ENCODE measurements around the gene SPTBN1.

The SPTBN1 gene

GRCh38 chr2:54422072-54422581 is 34.0 kb upstream of the SPTBN1 start:
- TF ChIP-seq TSHZ2 (CRISPR knock-in tag; IDR thresholded peaks at IDR 0.05) (no peak), CSRNP3 (CRISPR knock-in tag; IDR thresholded peaks at IDR 0.05) (no peak), SNAI2 (CRISPR knock-in tag; IDR thresholded peaks at IDR 0.05) (no peak), CSDC2 (CRISPR knock-in tag; IDR thresholded peaks at IDR 0.05) (no peak), TCF4 (CRISPR knock-in tag; IDR thresholded peaks at IDR 0.05; ENCODE audit: borderline replicate concordance) (no peak), GLIS3 (CRISPR knock-in tag; IDR thresholded peaks at IDR 0.05) (no peak), PPARA (CRISPR knock-in tag; IDR thresholded peaks at IDR 0.05; ENCODE audit: borderline replicate concordance) (no peak), TOX (CRISPR knock-in tag; IDR thresholded peaks at IDR 0.05; ENCODE audit: borderline replicate concordance) (no peak), PATZ1 (CRISPR knock-in tag; IDR thresholded peaks at IDR 0.05; ENCODE audit: borderline replicate concordance) (no peak)
- ATAC-seq, result no peak

GRCh38 chr2:54423213-54423612 is 32.9 kb upstream of the SPTBN1 start:
- TF ChIP-seq ZNF565 (CRISPR knock-in tag; conservative IDR thresholded peaks at IDR 0.05; ENCODE audit: low read depth), result no peak
- TF ChIP-seq CSDC2 (CRISPR knock-in tag; IDR thresholded peaks at IDR 0.05), result no peak
- TF ChIP-seq CREB5 (CRISPR knock-in tag; IDR thresholded peaks at IDR 0.05; ENCODE audit: low read depth), result no peak
- no peak for TF ChIP-seq ZNF70 (CRISPR knock-in tag; IDR thresholded peaks at IDR 0.05)
- TF ChIP-seq ZC3H10 (CRISPR knock-in tag; IDR thresholded peaks at IDR 0.05), result no peak
- TF ChIP-seq ZFP30 (CRISPR knock-in tag; IDR thresholded peaks at IDR 0.05), result no peak
- no peak for TF ChIP-seq ARNTL (CRISPR knock-in tag; IDR thresholded peaks at IDR 0.05; ENCODE audit: borderline replicate concordance, low read depth)
- TF ChIP-seq GLIS3 (CRISPR knock-in tag; IDR thresholded peaks at IDR 0.05), result no peak
- TF ChIP-seq ZNF8 (CRISPR knock-in tag; IDR thresholded peaks at IDR 0.05), result no peak
- no peak for TF ChIP-seq CSRNP3 (CRISPR knock-in tag; IDR thresholded peaks at IDR 0.05)
- TF ChIP-seq SNAI2 (CRISPR knock-in tag; IDR thresholded peaks at IDR 0.05), result no peak
- TF ChIP-seq ZFP3 (CRISPR knock-in tag; IDR thresholded peaks at IDR 0.05), result no peak
- TF ChIP-seq RARB (CRISPR knock-in tag; IDR thresholded peaks at IDR 0.05), result no peak
- no peak for TF ChIP-seq TOX (CRISPR knock-in tag; IDR thresholded peaks at IDR 0.05; ENCODE audit: borderline replicate concordance)
- no peak for TF ChIP-seq ISL1 (CRISPR knock-in tag; IDR thresholded peaks at IDR 0.05)
- TF ChIP-seq BACH2 (CRISPR knock-in tag; IDR thresholded peaks at IDR 0.05; ENCODE audit: borderline replicate concordance), result no peak
- no peak for TF ChIP-seq TCF4 (CRISPR knock-in tag; IDR thresholded peaks at IDR 0.05; ENCODE audit: borderline replicate concordance)
- no peak for TF ChIP-seq PPARA (CRISPR knock-in tag; IDR thresholded peaks at IDR 0.05; ENCODE audit: borderline replicate concordance)
- no peak for TF ChIP-seq OSR1 (CRISPR knock-in tag; IDR thresholded peaks at IDR 0.05)
- no peak for TF ChIP-seq ESRRG (CRISPR knock-in tag; IDR thresholded peaks at IDR 0.05)

More at GRCh38 chr2:54423213-54423612, 32.9 kb upstream of the SPTBN1 start:
- no peak for ATAC-seq
